Activated CD8-positive, alpha-beta memory T cell treated with anti-CD3 and anti-CD28 coated beads, Interleukin-2, amount 10 ng/mL, durations not matched to agents 7 days and 5 days (primary cell): Measurements from ENCODE around the gene SLC6A18. TPM values are rescaled to one million over a fixed set of nuclear protein-coding genes. Genes with fewer than 3 reads are reported as not detected.

Source experiments
- ATAC-seq: fragments of 150-1000 bp; cut with Tn5 transposase; one replicate; pipeline ENCODE4 v1.10.0; 2021; ENCODE audit warnings: moderate library complexity
- CTCF ChIA-PET: fragments of 350-600 bp; sonication (Branson Sonifier 250); formaldehyde crosslinking; loops from one replicate; lab custom pipeline; 2021; ENCODE audit warnings: antibody characterized with exemption; lab: Charles Lee
- DNase-seq: peaks from one replicate; pipeline ENCODE4 v3.0.0-alpha.2; 2020
- H3K27ac Mint-ChIP-seq: one replicate; pipeline ENCODE4 v1.8.0; 2021; ENCODE audit warnings: mild to moderate bottlenecking, mixed read lengths
- H3K27me3 Mint-ChIP-seq: one replicate; pipeline ENCODE4 v1.8.0; 2021; ENCODE audit warnings: mixed read lengths
- H3K36me3 Mint-ChIP-seq: one replicate; pipeline ENCODE4 v1.8.0; 2021; ENCODE audit warnings: mild to moderate bottlenecking, mixed read lengths
- H3K4me1 Mint-ChIP-seq: one replicate; pipeline ENCODE4 v1.8.0; 2021; ENCODE audit warnings: mixed read lengths
- H3K4me3 Mint-ChIP-seq: one replicate; pipeline ENCODE4 v1.8.0; 2021; ENCODE audit warnings: mild to moderate bottlenecking, moderate library complexity, mixed read lengths
- H3K9me3 Mint-ChIP-seq: one replicate; pipeline ENCODE4 v1.8.0; 2022; ENCODE audit warnings: low read depth, mixed read lengths
- total RNA-seq, 2 experiments: library from RNA; stranded (reverse); gene quantifications; one replicate each; pipeline ENCODE4 v1.2.3, GENCODE V29; 2021

Gene SLC6A18
- total RNA-seq, 2 experiments from 2014 or later = not detected

- Mint-ChIP-seq H3K4me1 (no peaks in the 10 kb centered on the region), H3K36me3 (no peaks in the 10 kb centered on the region), H3K4me3 (no peak overlapping the region), H3K27ac (no peak overlapping the region), H3K9me3 (no peaks in the 10 kb centered on the region), H3K27me3 (peaks cover 5% of the 10 kb centered on the region)
- CTCF ChIA-PET = no interaction called here
- peak; percentile 22 for DNase-seq
- ATAC-seq = no peak
Observed at GRCh38 chr5:1183424-1184162, 41.6 kb upstream of the SLC6A18 start.

- Mint-ChIP-seq H3K9me3 (no peaks in the 10 kb centered on the region), H3K27me3 (peaks cover 9% of the 10 kb centered on the region), H3K36me3 (no peaks in the 10 kb centered on the region), H3K27ac (no peak overlapping the region), H3K4me1 (no peaks in the 10 kb centered on the region), H3K4me3 (no peak overlapping the region)
- CTCF ChIA-PET = no interaction called here
- no peak for ATAC-seq
- no peak for DNase-seq
Observed at GRCh38 chr5:1184163-1184470, 41.1 kb upstream of the SLC6A18 start.

- H3K4me3 Mint-ChIP-seq = no peak overlapping the region
- H3K27ac Mint-ChIP-seq = no peak overlapping the region
- H3K27me3 Mint-ChIP-seq = peaks cover 11% of the 10 kb centered on the region
- ATAC-seq (no peak), DNase-seq (no peak)
- H3K4me1 Mint-ChIP-seq = no peaks in the 10 kb centered on the region
- CTCF ChIA-PET = no interaction called here
- no peaks in the 10 kb centered on the region for H3K36me3 Mint-ChIP-seq
- no peaks in the 10 kb centered on the region for H3K9me3 Mint-ChIP-seq
Observed at GRCh38 chr5:1184481-1184880, 40.7 kb upstream of the SLC6A18 start.

- H3K4me1 Mint-ChIP-seq = no peaks in the 10 kb centered on the region
- DNase-seq (peak; percentile 12), ATAC-seq (no peak)
- H3K9me3 Mint-ChIP-seq = no peaks in the 10 kb centered on the region
- no peak overlapping the region for H3K27ac Mint-ChIP-seq
- peaks cover 13% of the 10 kb centered on the region for H3K27me3 Mint-ChIP-seq
- CTCF ChIA-PET = no interaction called here
- no peaks in the 10 kb centered on the region for H3K36me3 Mint-ChIP-seq
- H3K4me3 Mint-ChIP-seq = no peak overlapping the region
Observed at GRCh38 chr5:1185038-1185627, 40.0 kb upstream of the SLC6A18 start.

GRCh38 chr5:1185629-1186350 lies 39.4 kb upstream of the SLC6A18 start:
- no peak for ATAC-seq
- Mint-ChIP-seq H3K36me3 (no peaks in the 10 kb centered on the region), H3K9me3 (no peaks in the 10 kb centered on the region), H3K4me3 (no peak overlapping the region), H3K27me3 (peaks cover 20% of the 10 kb centered on the region), H3K27ac (no peak overlapping the region), H3K4me1 (no peaks in the 10 kb centered on the region)
- peak; percentile 15 for DNase-seq
- CTCF ChIA-PET = no interaction called here

GRCh38 chr5:1186351-1187233 lies 38.6 kb upstream of the SLC6A18 start:
- peak; percentile 19 for DNase-seq
- Mint-ChIP-seq H3K4me3 (no peak overlapping the region), H3K36me3 (no peaks in the 10 kb centered on the region)

GRCh38 chr5:1187234-1187949 lies 37.8 kb upstream of the SLC6A18 start:
- ATAC-seq = no peak
- Mint-ChIP-seq H3K27me3 (peaks cover 23% of the 10 kb centered on the region), H3K4me1 (no peaks in the 10 kb centered on the region)

More at GRCh38 chr5:1186351-1187233, 38.6 kb upstream of the SLC6A18 start:
- CTCF ChIA-PET = no interaction called here
- no peak for ATAC-seq
- Mint-ChIP-seq H3K9me3 (no peaks in the 10 kb centered on the region), H3K27me3 (peaks cover 23% of the 10 kb centered on the region), H3K4me1 (no peaks in the 10 kb centered on the region), H3K27ac (no peak overlapping the region)

GRCh38 chr5:1187950-1188334 lies 37.2 kb upstream of the SLC6A18 start:
- H3K4me3 Mint-ChIP-seq = no peak overlapping the region
- H3K36me3 Mint-ChIP-seq = no peaks in the 10 kb centered on the region
- H3K27me3 Mint-ChIP-seq = peaks cover 23% of the 10 kb centered on the region
- no peaks in the 10 kb centered on the region for H3K4me1 Mint-ChIP-seq
- no peak overlapping the region for H3K27ac Mint-ChIP-seq
- CTCF ChIA-PET = no interaction called here
- ATAC-seq (no peak), DNase-seq (peak; percentile 1)
- H3K9me3 Mint-ChIP-seq = no peaks in the 10 kb centered on the region

More at GRCh38 chr5:1187234-1187949, 37.8 kb upstream of the SLC6A18 start:
- CTCF ChIA-PET = no interaction called here
- H3K4me3 Mint-ChIP-seq = no peak overlapping the region
- no peak overlapping the region for H3K27ac Mint-ChIP-seq
- DNase-seq = no peak
- no peaks in the 10 kb centered on the region for H3K9me3 Mint-ChIP-seq
- H3K36me3 Mint-ChIP-seq = no peaks in the 10 kb centered on the region

GRCh38 chr5:1188464-1188863 lies 36.7 kb upstream of the SLC6A18 start:
- Mint-ChIP-seq H3K9me3 (no peaks in the 10 kb centered on the region), H3K27ac (no peak overlapping the region), H3K36me3 (no peaks in the 10 kb centered on the region), H3K27me3 (peaks cover 23% of the 10 kb centered on the region), H3K4me3 (no peak overlapping the region), H3K4me1 (no peaks in the 10 kb centered on the region)
- no peak for ATAC-seq
- CTCF ChIA-PET = no interaction called here
- peak; percentile 3 for DNase-seq

- Mint-ChIP-seq H3K4me3 (no peak overlapping the region), H3K9me3 (no peaks in the 10 kb centered on the region), H3K4me1 (no peaks in the 10 kb centered on the region), H3K36me3 (no peaks in the 10 kb centered on the region), H3K27ac (no peak overlapping the region), H3K27me3 (peaks cover 23% of the 10 kb centered on the region)
- DNase-seq (no peak), ATAC-seq (no peak)
- CTCF ChIA-PET = no interaction called here
Observed at GRCh38 chr5:1189269-1189668, 35.9 kb upstream of the SLC6A18 start.

GRCh38 chr5:1190278-1190677 lies 34.9 kb upstream of the SLC6A18 start:
- Mint-ChIP-seq H3K4me3 (no peak overlapping the region), H3K36me3 (no peaks in the 10 kb centered on the region), H3K9me3 (no peaks in the 10 kb centered on the region), H3K4me1 (no peaks in the 10 kb centered on the region), H3K27me3 (peaks cover 23% of the 10 kb centered on the region), H3K27ac (no peak overlapping the region)
- ATAC-seq (no peak), DNase-seq (no peak)
- CTCF ChIA-PET = no interaction called here

GRCh38 chr5:1190837-1191239 lies 34.3 kb upstream of the SLC6A18 start:
- no peak for DNase-seq
- CTCF ChIA-PET = interaction anchor here (0.9 kb wide), 1 partner anchor 16 kb away, joined by 3 read pairs; no protein-coding TSS in a partner anchor
- H3K4me3 Mint-ChIP-seq = no peak overlapping the region
- ATAC-seq = no peak
- no peak overlapping the region for H3K27ac Mint-ChIP-seq
- no peaks in the 10 kb centered on the region for H3K36me3 Mint-ChIP-seq
- H3K4me1 Mint-ChIP-seq = no peaks in the 10 kb centered on the region
- H3K27me3 Mint-ChIP-seq = peaks cover 23% of the 10 kb centered on the region
- no peaks in the 10 kb centered on the region for H3K9me3 Mint-ChIP-seq
